ENCODE measurements around the gene EIF4E1B.

DNA sequence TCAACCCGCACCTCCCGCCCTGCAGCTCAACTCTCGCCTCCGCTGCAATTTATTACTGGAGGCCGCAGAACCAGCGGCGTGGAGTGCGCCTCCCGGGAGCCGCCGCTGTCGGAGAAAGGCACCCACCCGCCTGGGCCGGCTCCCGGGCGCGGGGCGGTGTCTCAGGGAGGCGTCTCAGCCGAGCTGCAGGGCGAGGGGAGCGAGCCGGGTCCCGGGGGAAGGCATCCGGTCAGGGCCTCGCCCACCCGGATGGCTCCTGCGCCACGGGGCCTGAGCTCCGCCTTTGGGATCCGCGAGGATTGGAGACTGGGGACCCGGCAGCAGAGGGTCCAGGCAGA, 49.7 kb downstream of the EIF4E1B start:
- TF ChIP-seq, protein P1, sequence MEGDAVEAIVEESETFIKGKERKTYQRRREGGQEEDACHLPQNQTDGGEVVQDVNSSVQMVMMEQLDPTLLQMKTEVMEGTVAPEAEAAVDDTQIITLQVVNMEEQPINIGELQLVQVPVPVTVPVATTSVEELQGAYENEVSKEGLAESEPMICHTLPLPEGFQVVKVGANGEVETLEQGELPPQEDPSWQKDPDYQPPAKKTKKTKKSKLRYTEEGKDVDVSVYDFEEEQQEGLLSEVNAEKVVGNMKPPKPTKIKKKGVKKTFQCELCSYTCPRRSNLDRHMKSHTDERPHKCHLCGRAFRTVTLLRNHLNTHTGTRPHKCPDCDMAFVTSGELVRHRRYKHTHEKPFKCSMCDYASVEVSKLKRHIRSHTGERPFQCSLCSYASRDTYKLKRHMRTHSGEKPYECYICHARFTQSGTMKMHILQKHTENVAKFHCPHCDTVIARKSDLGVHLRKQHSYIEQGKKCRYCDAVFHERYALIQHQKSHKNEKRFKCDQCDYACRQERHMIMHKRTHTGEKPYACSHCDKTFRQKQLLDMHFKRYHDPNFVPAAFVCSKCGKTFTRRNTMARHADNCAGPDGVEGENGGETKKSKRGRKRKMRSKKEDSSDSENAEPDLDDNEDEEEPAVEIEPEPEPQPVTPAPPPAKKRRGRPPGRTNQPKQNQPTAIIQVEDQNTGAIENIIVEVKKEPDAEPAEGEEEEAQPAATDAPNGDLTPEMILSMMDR (conservative IDR thresholded peaks at IDR 0.05 in 1 of 2, IDR thresholded peaks at IDR 0.05 in 1 of 2; ENCODE audit: extremely low read depth in 1 of 2, insufficient read depth in 1 of 2, low read depth in 1 of 2, low read length in 2 of 2) = no peak
- no peak for TF ChIP-seq EZH2 (IDR thresholded peaks at IDR 0.05; ENCODE audit: borderline replicate concordance, low read length)
